Ecto neural progenitor cell (in vitro differentiated cells): ENCODE data around the gene ABHD2.
"Not testable (repeated sequence)": the region's sequence is repeated elsewhere in the genome, so short reads cannot be mapped to it uniquely, and the experiment has no call there.

ENCODE experiments used
- DNase-seq: peaks from one replicate; pipeline ENCODE4 v3.0.0-alpha.2; 2018; ENCODE audit warnings: low spot score

ABHD2 gene

DNA sequence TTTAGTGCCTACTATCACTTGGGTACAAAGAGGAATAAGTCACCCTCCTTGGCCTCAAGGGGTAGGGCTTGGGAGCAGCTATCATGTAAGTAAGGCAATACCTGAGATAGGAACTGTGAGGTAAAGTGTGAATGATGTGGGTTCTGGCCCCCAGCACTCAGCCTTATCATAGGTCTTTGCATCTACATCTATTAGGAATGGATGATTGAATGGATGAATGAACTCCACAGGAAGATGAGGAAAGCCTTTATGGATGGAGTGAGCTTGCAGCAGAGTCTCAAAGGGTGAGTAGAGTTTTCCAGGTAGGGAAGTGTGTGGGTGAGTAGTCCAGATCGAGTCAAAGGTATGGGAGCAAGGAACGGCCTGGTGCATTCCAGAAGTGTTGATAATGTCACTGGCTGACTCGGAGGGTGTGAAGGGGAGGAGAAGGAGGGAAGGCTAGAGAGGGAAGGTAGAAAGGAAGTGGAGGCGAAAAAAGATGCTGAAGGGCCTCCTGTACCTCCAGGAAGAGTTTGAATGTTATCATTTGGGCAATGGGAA lies 13.1 kb upstream of the ABHD2 start:
- no peak for DNase-seq

DNA sequence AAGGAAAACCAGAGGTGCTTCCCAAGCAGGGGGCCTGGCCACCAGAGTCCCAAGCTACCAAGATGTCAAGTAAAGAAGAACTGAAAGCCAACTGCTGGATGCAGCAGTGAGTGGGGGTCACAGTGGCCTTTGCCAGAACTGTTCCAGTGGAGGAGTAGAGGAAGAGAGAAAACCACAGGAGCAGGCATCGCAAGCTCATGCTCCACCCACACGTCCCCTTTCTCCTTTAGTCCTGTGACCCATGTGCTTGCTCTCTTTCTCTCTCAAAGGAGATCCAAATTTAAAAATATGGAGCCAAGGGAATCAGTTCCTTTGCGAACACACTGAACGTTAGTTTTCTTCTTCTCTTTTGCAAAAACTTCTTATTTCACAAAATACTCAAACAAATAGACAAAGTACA lies 12.4 kb upstream of the ABHD2 start:
- no peak for DNase-seq

DNA sequence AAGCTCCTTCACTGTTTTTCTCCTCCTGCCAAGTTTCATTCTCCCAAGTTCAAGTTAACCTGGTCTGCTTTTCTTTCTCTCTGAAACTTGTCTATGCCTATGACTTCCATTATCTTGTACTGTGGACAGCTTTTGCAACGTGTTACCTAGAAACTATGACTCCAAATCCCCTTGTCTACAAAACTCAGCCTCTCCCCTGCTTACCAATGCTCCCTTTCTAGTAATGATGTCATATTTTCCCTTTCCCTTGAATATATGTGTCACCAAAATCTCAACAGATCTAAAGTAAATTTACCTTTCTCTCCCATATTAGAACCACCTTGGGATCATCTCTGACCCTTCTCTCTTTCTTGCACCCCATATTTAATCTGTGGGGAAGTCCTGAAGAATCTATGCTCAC lies 10.5 kb upstream of the ABHD2 start:
- no peak for DNase-seq

GRCh38 chr15:89078851-89079810 lies 9.1 kb upstream of the ABHD2 start:
- no peak for DNase-seq

DNA sequence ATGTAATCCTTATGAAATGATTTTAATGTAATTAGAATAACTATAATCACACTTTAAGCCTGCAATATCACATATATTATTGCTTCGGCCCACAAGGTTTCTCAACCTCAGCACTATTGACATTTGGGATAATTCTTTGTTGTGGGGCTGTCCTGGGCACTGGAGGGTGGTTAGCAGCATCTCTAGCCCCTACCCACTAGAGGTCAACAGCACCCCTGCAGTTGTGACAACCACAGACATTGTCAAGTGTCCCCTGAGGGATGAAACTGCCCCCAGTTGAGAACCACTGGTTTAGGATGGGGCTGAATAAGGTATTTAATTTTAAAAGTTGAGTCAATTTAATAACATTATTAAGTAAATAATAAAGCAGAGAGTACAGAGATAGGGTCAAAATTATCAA lies 6.4 kb upstream of the ABHD2 start:
- no peak for DNase-seq

GRCh38 chr15:89083246-89083645 lies 5.0 kb upstream of the ABHD2 start:
- no peak for DNase-seq

- no peak for DNase-seq
These were observed 2.8 kb upstream of the ABHD2 start for GRCh38 chr15:89085289-89085926.

DNA sequence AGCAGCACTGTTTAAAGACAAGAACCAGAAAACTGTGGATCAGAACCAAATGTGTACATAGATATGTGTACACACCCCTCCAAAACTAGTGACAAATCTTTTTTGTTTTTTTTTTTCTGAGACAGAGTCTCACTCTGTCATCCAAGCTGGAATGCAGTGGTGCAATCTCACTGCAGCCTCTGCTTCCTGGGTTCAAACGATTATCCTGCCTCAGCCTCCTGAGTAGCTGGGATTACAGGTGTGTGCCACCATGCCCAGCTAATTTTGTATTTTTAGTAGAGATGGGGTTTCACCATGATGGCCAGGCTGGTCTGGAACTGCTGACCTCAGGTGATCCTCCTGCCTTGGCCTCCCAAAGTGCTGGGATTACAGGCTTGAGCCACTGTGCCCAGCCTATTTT lies 2.3 kb upstream of the ABHD2 start:
- DNase-seq: not testable (repeated sequence)

- DNase-seq: not testable (repeated sequence)
These were observed 1.9 kb upstream of the ABHD2 start for GRCh38 chr15:89086390-89086789.

DNA sequence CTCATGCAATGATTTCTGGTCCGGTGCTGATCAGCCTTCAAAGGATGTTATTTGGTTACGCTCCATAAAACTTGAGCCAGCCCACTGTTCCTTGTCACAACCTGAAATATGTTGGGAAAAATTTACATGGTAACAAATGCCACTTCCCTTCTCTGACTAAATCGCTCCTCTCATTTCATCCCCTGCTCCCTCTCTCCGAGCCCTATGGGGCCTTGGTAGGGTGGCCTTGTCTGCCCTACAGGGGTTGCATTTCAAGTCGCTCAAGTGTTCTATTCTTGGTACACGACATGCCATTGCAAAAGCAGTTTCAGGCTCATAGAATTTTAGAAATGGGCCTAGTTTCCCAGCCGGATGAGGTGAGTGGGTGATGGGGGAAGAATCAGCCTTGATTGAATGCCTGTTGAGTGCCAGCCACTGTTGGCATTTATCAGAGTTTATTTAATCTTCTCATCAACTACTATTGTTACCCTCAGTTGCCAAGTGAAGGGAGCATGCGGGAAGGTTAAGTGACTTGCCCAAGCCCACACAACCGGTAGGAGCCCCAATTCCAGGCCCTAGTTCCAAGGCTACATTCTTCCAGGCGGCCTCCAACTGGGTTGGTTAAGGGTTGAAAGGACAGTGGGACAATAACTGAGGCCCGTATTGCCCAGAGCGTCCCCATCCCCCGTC lies 961 bp upstream of the ABHD2 start:
- DNase-seq: no peak

DNA sequence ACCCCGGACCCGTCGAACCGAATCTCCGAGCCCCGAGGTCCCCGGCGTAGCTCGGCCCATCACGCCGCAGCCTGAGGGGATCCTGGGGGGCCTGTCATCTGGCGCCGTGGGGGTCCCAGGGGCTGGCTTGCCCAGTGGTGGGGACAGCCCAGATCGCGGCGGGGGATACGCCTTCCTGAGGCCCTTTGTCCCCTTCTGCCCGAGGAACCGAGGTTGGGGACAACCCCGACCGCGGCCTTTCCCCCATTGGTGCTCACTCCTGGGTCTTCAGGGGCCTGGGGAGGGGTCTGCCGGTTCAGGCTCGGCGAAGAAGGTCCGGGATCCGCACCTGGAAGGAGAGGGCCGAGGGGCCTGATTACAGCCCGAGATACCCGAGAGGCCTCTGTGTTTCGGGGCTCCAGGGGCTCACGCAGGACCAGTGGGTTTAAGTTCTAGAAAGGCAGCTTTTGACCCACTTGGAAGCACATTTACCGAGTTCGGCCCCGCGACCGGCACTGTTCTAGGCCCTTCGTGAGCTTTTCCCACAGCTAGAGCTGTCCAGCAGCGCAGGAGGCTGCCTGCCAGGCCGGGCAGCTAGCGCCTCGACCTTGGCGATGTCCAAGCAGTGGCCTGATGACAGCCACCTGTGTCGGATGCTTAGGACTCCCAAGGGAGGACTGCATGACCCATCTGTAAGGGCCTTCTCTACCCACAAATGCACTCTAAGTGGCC lies 504 bp downstream of the ABHD2 start:
- DNase-seq: no peak

GRCh38 chr15:89089316-89090230 lies 1.3 kb downstream of the ABHD2 start:
- DNase-seq: no peak

- no peak for DNase-seq
These were observed 2.8 kb downstream of the ABHD2 start for GRCh38 chr15:89090791-89091626.

GRCh38 chr15:89091627-89092220 lies 3.5 kb downstream of the ABHD2 start:
- DNase-seq: no peak

GRCh38 chr15:89093509-89093908 lies 5.3 kb downstream of the ABHD2 start:
- DNase-seq: no peak

DNA sequence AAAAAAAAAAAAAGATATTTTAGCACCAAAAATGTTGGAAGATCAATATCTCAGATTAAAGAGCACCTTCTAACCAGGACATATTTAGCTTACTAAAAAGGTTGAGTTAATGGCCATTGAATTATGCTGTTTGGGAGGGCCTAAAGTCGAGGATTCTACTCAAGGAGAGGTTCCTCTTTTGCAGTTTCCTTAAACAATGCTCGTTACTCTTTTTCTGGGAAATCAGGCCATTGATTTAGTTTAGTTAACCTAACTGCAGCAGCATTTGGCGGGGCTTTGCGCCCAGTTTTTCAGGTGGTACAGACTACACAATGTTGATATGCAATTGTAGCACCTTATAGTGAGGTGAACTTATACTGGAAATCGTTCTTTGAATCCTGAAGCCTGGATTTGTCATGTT lies 6.8 kb downstream of the ABHD2 start:
- no peak for DNase-seq

DNA sequence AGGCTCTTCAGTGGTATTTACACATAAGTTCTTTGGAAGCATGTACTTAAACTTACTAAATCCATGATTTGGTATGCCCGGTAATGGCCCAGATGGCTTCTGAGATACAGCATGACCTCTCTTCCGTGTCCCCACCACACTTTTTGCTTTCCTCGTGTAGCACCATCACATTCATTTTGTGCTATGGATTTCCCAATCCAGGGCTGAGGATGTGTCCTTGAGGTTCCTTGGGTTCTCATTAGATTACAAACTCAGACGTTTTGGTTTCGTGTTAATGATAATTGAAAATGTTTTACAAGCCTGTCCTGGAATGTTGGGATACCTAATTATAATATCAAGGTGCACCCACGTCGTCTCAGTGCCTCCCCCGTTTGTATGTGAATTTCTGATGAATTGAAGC lies 7.3 kb downstream of the ABHD2 start:
- no peak for DNase-seq

- no peak for DNase-seq
These were observed 8.4 kb downstream of the ABHD2 start for GRCh38 chr15:89096664-89097063.

DNA sequence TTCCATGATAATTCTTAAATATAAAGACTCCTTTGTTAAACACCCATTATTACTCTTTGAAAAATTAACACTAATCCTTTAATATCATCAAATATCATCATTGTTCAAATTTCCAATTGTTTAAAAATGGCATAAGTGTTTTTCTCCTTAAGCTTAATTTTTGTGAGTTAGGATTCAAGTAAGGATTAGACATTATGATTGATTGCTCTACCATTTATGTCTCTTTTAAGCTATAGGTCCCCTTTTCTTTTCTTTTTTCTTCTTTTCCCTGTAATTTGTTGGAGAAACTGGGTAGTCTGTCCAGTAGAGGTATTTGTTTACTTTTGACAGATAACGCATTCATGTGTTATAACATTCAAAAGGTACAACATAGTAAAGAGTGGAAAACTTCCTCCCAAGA lies 9.1 kb downstream of the ABHD2 start:
- no peak for DNase-seq

DNA sequence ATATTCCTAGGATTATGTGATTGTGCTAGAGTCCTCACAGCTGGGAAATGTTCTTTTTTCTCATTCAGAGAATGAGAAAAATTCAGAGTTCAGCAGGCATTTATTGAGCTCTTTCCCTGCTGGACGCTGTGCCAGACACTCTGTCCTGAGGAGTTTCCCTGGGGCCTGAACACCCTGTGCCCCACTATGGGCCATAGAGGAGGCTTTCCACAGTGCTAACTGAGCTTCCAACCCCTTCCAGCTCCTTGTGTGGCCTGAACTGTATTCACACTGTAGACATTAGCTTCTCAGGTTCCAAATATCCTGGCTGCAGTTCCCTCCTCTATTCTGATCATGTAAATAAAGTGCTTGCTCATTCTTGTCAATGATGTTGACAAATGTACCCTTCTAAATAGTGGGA lies 10.0 kb downstream of the ABHD2 start:
- no peak for DNase-seq
